Spleen (tissue), 7 donors: ENCODE data around the gene LCN2.

Source experiments
- CTCF ChIP-seq, 11 experiments: fragments of 200-600 bp in 7 of 11; fragments of 450-650 bp in 4 of 11; sonication (generic) in 4 of 11; IDR thresholded peaks in 8 of 11; conservative IDR thresholded peaks in 3 of 11; 1 replicate in 7 of 11; 2 replicates in 4 of 11; pipeline versions ENCODE4 v1.4.0 to v1.8.0; 2016 to 2021; ENCODE audit warnings: antibody characterized with exemption in 11 of 11, inconsistent platforms in 4 of 11, mild to moderate bottlenecking in 1 of 11
- POLR2A ChIP-seq, 3 donors: fragments of 450-650 bp; IDR thresholded peaks; one replicate each; pipeline ENCODE4 v1.5.1; 2017; ENCODE audit warnings: antibody characterized with exemption in 3 of 3, mild to moderate bottlenecking in 1 of 3
- POLR2AphosphoS5 ChIP-seq, 3 donors: sonication (generic); formaldehyde crosslinking; IDR thresholded peaks; one replicate each; pipeline ENCODE4 v1.5.1; 2017; ENCODE audit warnings: antibody characterized with exemption in 3 of 3
- donor health status: DM: no; HTN: no; CAD: no; lungs with moderate emphysema.
- donor health status: DM: no; HTN: no; CAD: no.
- donor health status: DM: no; HTN: no; CAD: no.

- TF ChIP-seq CTCF (IDR thresholded peaks at IDR 0.05 in 8 of 11, conservative IDR thresholded peaks at IDR 0.05 in 3 of 11) (no peak), POLR2A (IDR thresholded peaks at IDR 0.05) (no peak), POLR2AphosphoS5 (IDR thresholded peaks at IDR 0.05) (no peak)
Observed at GRCh38 chr9:128124451-128124850, 24.8 kb upstream of the LCN2 start.
